Measurements from ENCODE around the gene PARPBP. TPM values are rescaled to one million over a fixed set of nuclear protein-coding genes. Genes with fewer than 3 reads are reported as not detected.
"Not testable (repeated sequence)": the region's sequence is repeated elsewhere in the genome, so short reads cannot be mapped to it uniquely, and the experiment has no call there.

The PARPBP gene
- total and polyA plus RNA-seq, 8 donors, result 4.4 to 20.6 (median 13.4) TPM

GRCh38 chr12:102142866-102143373, 22.9 kb downstream of the PARPBP start:
- H3K4me1 ChIP-seq; H3K27me3 ChIP-seq; DNase-seq; H3K27ac ChIP-seq; ATAC-seq; H3K4me3 ChIP-seq; H3K9me3 ChIP-seq; H3K36me3 ChIP-seq; intact Hi-C loops (cut with DNase I): not testable (repeated sequence)

- no peaks in the 10 kb centered on the region for H3K27me3 ChIP-seq
- no peak overlapping the region for H3K4me3 ChIP-seq
- ATAC-seq (no peak), DNase-seq (no peak)
- peaks cover 0 to 2% of the 10 kb centered on the region in 2 donors for H3K9me3 ChIP-seq
- intact Hi-C loops (cut with DNase I), result no loop called here
- no peak overlapping the region for H3K27ac ChIP-seq
- no peaks in the 10 kb centered on the region for H3K4me1 ChIP-seq
- no peak for TF ChIP-seq CTCF (IDR thresholded peaks at IDR 0.05)
- no peaks in the 10 kb centered on the region for H3K36me3 ChIP-seq
Observed at GRCh38 chr12:102144221-102144620, 24.2 kb downstream of the PARPBP start.

GRCh38 chr12:102147062-102147587, 27.1 kb downstream of the PARPBP start:
- DNase-seq; H3K4me3 ChIP-seq; ATAC-seq; intact Hi-C loops (cut with DNase I); H3K9me3 ChIP-seq; H3K27ac ChIP-seq; H3K36me3 ChIP-seq; H3K4me1 ChIP-seq; H3K27me3 ChIP-seq: not testable (repeated sequence)

GRCh38 chr12:102155206-102155605, 35.2 kb downstream of the PARPBP start:
- H3K27me3 ChIP-seq; H3K4me3 ChIP-seq; H3K4me1 ChIP-seq; H3K27ac ChIP-seq; intact Hi-C loops (cut with DNase I); H3K9me3 ChIP-seq; H3K36me3 ChIP-seq; ATAC-seq; DNase-seq: not testable (repeated sequence)

- intact Hi-C loops (cut with DNase I), result no loop called here
- Histone ChIP-seq H3K27ac (no peak overlapping the region), H3K36me3 (no peaks in the 10 kb centered on the region), H3K9me3 (no peaks in the 10 kb centered on the region), H3K4me3 (no peak overlapping the region), H3K4me1 (no peaks in the 10 kb centered on the region), H3K27me3 (no peaks in the 10 kb centered on the region)
- ATAC-seq (no peak), DNase-seq (no peak)
- TF ChIP-seq CTCF (IDR thresholded peaks at IDR 0.05), result no peak
Observed at GRCh38 chr12:102163383-102163782, 43.4 kb downstream of the PARPBP start.

GRCh38 chr12:102167821-102168604, 48.0 kb downstream of the PARPBP start:
- Histone ChIP-seq H3K4me3 (no peak overlapping the region), H3K4me1 (no peaks in the 10 kb centered on the region), H3K27ac (no peak overlapping the region), H3K9me3 (no peaks in the 10 kb centered on the region), H3K27me3 (no peaks in the 10 kb centered on the region), H3K36me3 (no peaks in the 10 kb centered on the region)
- ATAC-seq (no peak), DNase-seq (no peak)
- TF ChIP-seq CTCF (IDR thresholded peaks at IDR 0.05), result no peak
- intact Hi-C loops (cut with DNase I), result no loop called here
